Transverse colon (tissue), 4 donors: ENCODE results near the gene SFXN4.

ENCODE experiments used
- CTCF ChIP-seq, 5 experiments: fragments of 200-600 bp in 3 of 5; fragments of 450-650 bp in 2 of 5; sonication (generic) in 3 of 5; IDR thresholded peaks; 1 replicate in 2 of 5; 2 replicates in 3 of 5; pipeline ENCODE4 v1.5.1; 2016 to 2017; ENCODE audit warnings: antibody characterized with exemption in 5 of 5, inconsistent platforms in 3 of 5, mild to moderate bottlenecking in 2 of 5, moderate library complexity in 1 of 5
- POLR2A ChIP-seq: fragments of 450-650 bp; IDR thresholded peaks from one replicate; pipeline ENCODE4 v1.6.1; 2016; ENCODE audit warnings: antibody characterized with exemption, mild to moderate bottlenecking, moderate library complexity
- POLR2AphosphoS5 ChIP-seq, 3 donors: sonication (generic); formaldehyde crosslinking; IDR thresholded peaks; one replicate each; pipeline ENCODE4 v1.6.1; 2016; ENCODE audit warnings: antibody characterized with exemption in 3 of 3

DNA sequence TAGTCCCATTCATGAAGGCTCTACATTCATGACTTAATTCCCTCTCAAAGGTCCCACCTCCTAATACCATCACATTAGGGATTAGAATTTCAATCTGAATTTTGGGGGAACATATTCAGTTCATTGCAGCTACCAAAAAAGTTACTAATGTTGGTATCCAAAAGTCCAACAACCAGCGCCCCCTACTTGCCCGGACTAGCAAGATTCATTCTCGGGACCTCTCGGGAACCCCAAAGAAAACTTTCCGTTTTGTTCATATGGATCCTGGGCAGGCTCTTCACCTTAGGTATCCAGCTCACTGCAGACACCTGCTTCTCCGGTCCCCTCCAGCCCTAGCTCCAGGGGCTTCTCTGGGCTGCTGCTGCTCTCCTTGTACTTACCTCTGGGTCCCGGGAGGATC is 32.9 kb upstream of the SFXN4 start:
- no peak for TF ChIP-seq POLR2AphosphoS5 (IDR thresholded peaks at IDR 0.05)
- peak in 4 of 5 experiments; percentile 10 to 32 (median 23) for TF ChIP-seq CTCF (IDR thresholded peaks at IDR 0.05)
- no peak for TF ChIP-seq POLR2A
